DND-41 (cell line): ENCODE measurements around the gene FZD8.

ENCODE experiments used
- ATAC-seq: fragments of 200-7000 bp; cut with Tn5 transposase; 3 replicates; pipeline ENCODE4 v1.9.1; 2021; ENCODE audit warnings: low read depth; ENCODE audit not compliant: insufficient read depth
- DNase-seq: peaks from one replicate; pipeline ENCODE4 v3.0.0-alpha.2; 2020
- H2AFZ ChIP-seq: 2 replicates; pipeline ENCODE4 v1.6.0; 2012; ENCODE audit warnings: low read depth, low read length
- H3K27ac ChIP-seq: 2 replicates; pipeline ENCODE4 v1.5.1; 2012; ENCODE audit warnings: low read length, inconsistent platforms
- H3K27me3 ChIP-seq: fragments of 200-600 bp; sonication (generic); 2 replicates; pipeline ENCODE4 v1.6.0; 2012; ENCODE audit warnings: low read length, mild to moderate bottlenecking, inconsistent platforms; ENCODE audit not compliant: insufficient read depth, poor library complexity
- H3K36me3 ChIP-seq: 2 replicates; pipeline ENCODE4 v1.5.1; 2012; ENCODE audit warnings: low read length, inconsistent platforms; ENCODE audit not compliant: insufficient read depth
- H3K4me1 ChIP-seq: 2 replicates; pipeline ENCODE4 v1.5.1; 2012; ENCODE audit warnings: mild to moderate bottlenecking, low read length; ENCODE audit not compliant: insufficient read depth
- H3K4me2 ChIP-seq: 2 replicates; pipeline ENCODE4 v1.6.0; 2012; ENCODE audit warnings: mild to moderate bottlenecking, moderate library complexity, low read length, inconsistent platforms; ENCODE audit not compliant: insufficient read depth
- H3K4me3 ChIP-seq, 2 experiments: fragments of 200-600 bp in 1 of 2; shearing (Covaris generic) in 1 of 2; 2 replicates each; pipeline ENCODE4 v1.5.1; 2012 to 2016; ENCODE audit warnings: inconsistent platforms in 2 of 2, low read length in 2 of 2, mild to moderate bottlenecking in 2 of 2, low read depth in 1 of 2, moderate library complexity in 1 of 2
- H3K79me2 ChIP-seq: 2 replicates; pipeline ENCODE4 v1.6.0; 2012; ENCODE audit warnings: low read length, inconsistent platforms; ENCODE audit not compliant: insufficient read depth
- H3K9ac ChIP-seq: 2 replicates; pipeline ENCODE4 v1.6.0; 2012; ENCODE audit warnings: low read depth, mild to moderate bottlenecking, inconsistent platforms, low read length, moderate library complexity
- H3K9me3 ChIP-seq: 2 replicates; pipeline ENCODE4 v1.5.1; 2012; ENCODE audit warnings: low read length, moderate library complexity, mild to moderate bottlenecking, inconsistent platforms; ENCODE audit not compliant: insufficient read depth, severe bottlenecking
- H4K20me1 ChIP-seq: 2 replicates; pipeline ENCODE4 v1.6.0; 2012; ENCODE audit warnings: low read length; ENCODE audit not compliant: insufficient read depth
- CTCF ChIP-seq: IDR thresholded peaks from 2 replicates; pipeline ENCODE4 v1.5.1; 2012; ENCODE audit warnings: borderline replicate concordance, low read length, moderate library complexity, mild to moderate bottlenecking; ENCODE audit not compliant: poor library complexity, severe bottlenecking; ENCODE audit errors: extremely low read depth
- EZH2 ChIP-seq: IDR thresholded peaks from 3 replicates; pipeline ENCODE4 v1.6.1; 2012; ENCODE audit warnings: borderline replicate concordance, low read depth, mild to moderate bottlenecking, moderate library complexity, low read length, inconsistent platforms; ENCODE audit not compliant: severe bottlenecking

The FZD8 gene

GRCh38 chr10:35644050-35644950 is 2.2 kb upstream of the FZD8 start:
- H3K9me3 ChIP-seq = peaks cover 10% of the 10 kb centered on the region
- no peaks in the 10 kb centered on the region for H4K20me1 ChIP-seq
- H3K4me2 ChIP-seq = no peak overlapping the region
- TF ChIP-seq EZH2 (no peak), CTCF (no peak)
- H3K27me3 ChIP-seq = no peaks in the 10 kb centered on the region
- ATAC-seq = no peak
- no peaks in the 10 kb centered on the region for H3K4me1 ChIP-seq
- no peak overlapping the region for H3K9ac ChIP-seq
- H3K27ac ChIP-seq = no peak overlapping the region
- no peaks in the 10 kb centered on the region for H3K36me3 ChIP-seq
- DNase-seq = no peak
- H3K4me3 ChIP-seq = no peak overlapping the region
- no peaks in the 10 kb centered on the region for H3K79me2 ChIP-seq
- no peak overlapping the region for H2AFZ ChIP-seq

GRCh38 chr10:35643151-35644049 is 1.3 kb upstream of the FZD8 start:
- DNase-seq = no peak
- Histone ChIP-seq H3K27me3 (no peaks in the 10 kb centered on the region), H4K20me1 (no peaks in the 10 kb centered on the region), H3K4me2 (no peak overlapping the region), H3K27ac (no peak overlapping the region), H3K9me3 (peaks cover 10% of the 10 kb centered on the region), H3K9ac (no peak overlapping the region), H2AFZ (no peak overlapping the region), H3K79me2 (no peaks in the 10 kb centered on the region), H3K36me3 (no peaks in the 10 kb centered on the region), H3K4me1 (no peaks in the 10 kb centered on the region), H3K4me3 (no peak overlapping the region)
- no peak for ATAC-seq
- TF ChIP-seq EZH2 (no peak), CTCF (no peak)

GRCh38 chr10:35642793-35643114 is 658 bp upstream of the FZD8 start:
- H3K9me3 ChIP-seq = peaks cover 10% of the 10 kb centered on the region
- H3K4me2 ChIP-seq = no peak overlapping the region
- H3K9ac ChIP-seq = no peak overlapping the region
- no peaks in the 10 kb centered on the region for H3K79me2 ChIP-seq
- TF ChIP-seq CTCF = no peak
- TF ChIP-seq EZH2 = no peak
- H4K20me1 ChIP-seq = no peaks in the 10 kb centered on the region
- H3K36me3 ChIP-seq = no peaks in the 10 kb centered on the region
- no peak for ATAC-seq
- no peak overlapping the region for H2AFZ ChIP-seq
- no peak overlapping the region for H3K4me3 ChIP-seq
- no peaks in the 10 kb centered on the region for H3K27me3 ChIP-seq
- DNase-seq = no peak
- no peak overlapping the region for H3K27ac ChIP-seq
- no peaks in the 10 kb centered on the region for H3K4me1 ChIP-seq
